H1 (cell line): ENCODE results near the gene BAHD1.

ENCODE experiments used
- ATF2 ChIP-seq: IDR thresholded peaks from 2 replicates; pipeline ENCODE4 v1.6.1; 2012; ENCODE audit warnings: low read length, inconsistent platforms
- ATF3 ChIP-seq: IDR thresholded peaks from 2 replicates; pipeline ENCODE4 v1.6.1; 2011; ENCODE audit warnings: low read depth, mild to moderate bottlenecking, low read length; ENCODE audit not compliant: insufficient read depth
- CTCF ChIP-seq, 3 experiments: IDR thresholded peaks; 1 replicate in 2 of 3; 2 replicates in 1 of 3; pipeline versions ENCODE4 v1.5.1 to v1.6.1; 2011; ENCODE audit warnings: low read length in 3 of 3, mild to moderate bottlenecking in 3 of 3, inconsistent platforms in 2 of 3, low read depth in 1 of 3, moderate library complexity in 1 of 3; ENCODE audit not compliant: insufficient read depth in 1 of 3; ENCODE audit errors: control extremely low read depth in 1 of 3
- EP300 ChIP-seq, 2 experiments: IDR thresholded peaks; 1 replicate in 1 of 2; 2 replicates in 1 of 2; pipeline ENCODE4 v1.6.1; 2011 to 2012; ENCODE audit warnings: low read depth in 2 of 2, low read length in 2 of 2, mild to moderate bottlenecking in 2 of 2, borderline replicate concordance in 1 of 2, inconsistent platforms in 1 of 2, moderate library complexity in 1 of 2
- EZH2 ChIP-seq: fragments of 200-600 bp; sonication (generic); IDR thresholded peaks from 2 replicates; pipeline ENCODE4 v1.7.1; 2012; ENCODE audit warnings: low read depth, mild to moderate bottlenecking, moderate library complexity, low read length, inconsistent platforms; ENCODE audit not compliant: severe bottlenecking
- KDM1A ChIP-seq: fragments of 200-600, 300-600 bp; sonication (generic); IDR thresholded peaks from 2 replicates; pipeline ENCODE4 v1.7.1; 2016; ENCODE audit warnings: mild to moderate bottlenecking, low read length, borderline replicate concordance
- POLR2A ChIP-seq, 2 experiments: IDR thresholded peaks; 1 replicate in 1 of 2; 2 replicates in 1 of 2; pipeline ENCODE4 v1.6.1; 2011; ENCODE audit warnings: low read depth in 2 of 2, low read length in 2 of 2, mild to moderate bottlenecking in 2 of 2; ENCODE audit errors: control extremely low read depth in 1 of 2
- SAP30 ChIP-seq: fragments of 300-600 bp; sonication (generic); IDR thresholded peaks from 2 replicates; pipeline ENCODE4 v1.7.1; 2012; ENCODE audit warnings: low read length, moderate library complexity, mild to moderate bottlenecking, inconsistent platforms; ENCODE audit not compliant: insufficient read depth, insufficient replicate concordance
- YY1 ChIP-seq: IDR thresholded peaks from 2 replicates; pipeline ENCODE4 v1.6.1; 2011; ENCODE audit warnings: low read depth, mild to moderate bottlenecking, low read length

- TF ChIP-seq CTCF (IDR thresholded peaks at IDR 0.05; ENCODE audit: control extremely low read depth in 1 of 3, insufficient read depth in 1 of 3, low read depth in 1 of 3, low read length in 3 of 3) (no peak), SAP30 (no peak), ATF2 (no peak), EP300 (IDR thresholded peaks at IDR 0.05; ENCODE audit: borderline replicate concordance in 1 of 2, low read depth in 2 of 2, low read length in 2 of 2) (no peak), EZH2 (no peak), POLR2A (IDR thresholded peaks at IDR 0.05; ENCODE audit: control extremely low read depth in 1 of 2, low read depth in 2 of 2, low read length in 2 of 2) (no peak), YY1 (no peak), KDM1A (no peak), ATF3 (no peak)
Observed at GRCh38 chr15:40425681-40426080, 15.1 kb upstream of the BAHD1 start.
